Measurements from ENCODE around the gene ANGPT4.
"Not testable (repeated sequence)": the region's sequence is repeated elsewhere in the genome, so short reads cannot be mapped to it uniquely, and the experiment has no call there.

The ANGPT4 gene

GRCh38 chr20:844473-845225 lies 71.5 kb downstream of the ANGPT4 start:
- DNase-seq (ENCODE audit: low read depth in 2 of 2): peak; percentile 80 to 82

GRCh38 chr20:843912-844311 lies 72.2 kb downstream of the ANGPT4 start:
- DNase-seq (ENCODE audit: low read depth in 2 of 2): no peak

- no peak for DNase-seq (ENCODE audit: low read depth in 2 of 2)
Observed at GRCh38 chr20:842547-842940, 73.6 kb downstream of the ANGPT4 start.

- no peak for DNase-seq (ENCODE audit: low read depth in 2 of 2)
Observed at GRCh38 chr20:841568-842546, 74.3 kb downstream of the ANGPT4 start.

GRCh38 chr20:840858-841567 lies 75.1 kb downstream of the ANGPT4 start:
- no peak for DNase-seq (ENCODE audit: low read depth in 2 of 2)

GRCh38 chr20:840503-840857 lies 75.7 kb downstream of the ANGPT4 start:
- no peak for DNase-seq (ENCODE audit: low read depth in 2 of 2)

GRCh38 chr20:839626-840025 lies 76.5 kb downstream of the ANGPT4 start:
- no peak for DNase-seq (ENCODE audit: low read depth in 2 of 2)

GRCh38 chr20:839015-839414 lies 77.1 kb downstream of the ANGPT4 start:
- DNase-seq (ENCODE audit: low read depth in 2 of 2): no peak

- DNase-seq (ENCODE audit: low read depth in 2 of 2): no peak
Observed at GRCh38 chr20:836190-836589, 79.9 kb downstream of the ANGPT4 start.

- no peak for DNase-seq (ENCODE audit: low read depth in 2 of 2)
Observed at GRCh38 chr20:835608-836045, 80.5 kb downstream of the ANGPT4 start.

GRCh38 chr20:834151-834746 lies 81.9 kb downstream of the ANGPT4 start:
- no peak for DNase-seq (ENCODE audit: low read depth in 2 of 2)

GRCh38 chr20:833450-834150 lies 82.5 kb downstream of the ANGPT4 start, which contains the start of gene FAM110A:
Gene FAM110A, plus strand, starts transcription at chr20:833715. Its CDS starts 11,090 bp downstream, at chr20:844805.
- DNase-seq (ENCODE audit: low read depth in 2 of 2): peak; percentile 87 to 93

- DNase-seq (ENCODE audit: low read depth in 2 of 2): no peak
Observed at GRCh38 chr20:833121-833449, 83.0 kb downstream of the ANGPT4 start.

- no peak for DNase-seq (ENCODE audit: low read depth in 2 of 2)
Observed at GRCh38 chr20:831956-832355, 84.2 kb downstream of the ANGPT4 start.

- no peak for DNase-seq (ENCODE audit: low read depth in 2 of 2)
Observed at GRCh38 chr20:831251-831650, 84.9 kb downstream of the ANGPT4 start.

GRCh38 chr20:830011-830521 lies 86.1 kb downstream of the ANGPT4 start:
- DNase-seq (ENCODE audit: low read depth in 2 of 2): no peak

GRCh38 chr20:829551-829950 lies 86.6 kb downstream of the ANGPT4 start:
- DNase-seq (ENCODE audit: low read depth in 2 of 2): no peak

GRCh38 chr20:828987-829386 lies 87.1 kb downstream of the ANGPT4 start:
- DNase-seq (ENCODE audit: low read depth in 2 of 2): no peak

- not testable (repeated sequence) for DNase-seq (ENCODE audit: low read depth in 2 of 2)
Observed at GRCh38 chr20:827981-828380, 88.2 kb downstream of the ANGPT4 start.

GRCh38 chr20:826695-827323 lies 89.3 kb downstream of the ANGPT4 start:
- DNase-seq (ENCODE audit: low read depth in 2 of 2): no peak
